Fibroblast of the aortic adventitia (primary cell): ENCODE measurements around the gene HSD11B1L. TPM values are rescaled to one million over a fixed set of nuclear protein-coding genes. Genes with fewer than 3 reads are reported as not detected.
A peak's percentile ranks its signal among the peaks of the same experiment; 100 is the strongest.

Source experiments
- DNase-seq: peaks from one replicate; pipeline ENCODE4 v3.0.0-alpha.2; 2010; ENCODE audit warnings: low read depth
- H3K4me3 ChIP-seq: 2 replicates; pipeline ENCODE4 v1.5.1; 2011; ENCODE audit warnings: low read depth, mild to moderate bottlenecking, control low read depth, low read length, moderate library complexity
- CTCF ChIP-seq: IDR thresholded peaks from 2 replicates; pipeline ENCODE4 v1.5.1; 2011; ENCODE audit warnings: mild to moderate bottlenecking, low read length, control low read depth, inconsistent platforms; ENCODE audit not compliant: insufficient read depth
- total RNA-seq: library from RNA; depleted of rRNA; stranded (reverse); fragments of >200 nt; gene quantifications from 2 replicates; pipeline ENCODE4 v1.2.3, GENCODE V29; 2012; ENCODE audit warnings: low replicate concordance

The HSD11B1L gene
- total RNA-seq, 1 donor: 10.8 TPM

GRCh38 chr19:5678071-5678718 lies 2.6 kb upstream of the HSD11B1L start:
- no peak overlapping the region for H3K4me3 ChIP-seq
- no peak for TF ChIP-seq CTCF
- DNase-seq: no peak

DNA sequence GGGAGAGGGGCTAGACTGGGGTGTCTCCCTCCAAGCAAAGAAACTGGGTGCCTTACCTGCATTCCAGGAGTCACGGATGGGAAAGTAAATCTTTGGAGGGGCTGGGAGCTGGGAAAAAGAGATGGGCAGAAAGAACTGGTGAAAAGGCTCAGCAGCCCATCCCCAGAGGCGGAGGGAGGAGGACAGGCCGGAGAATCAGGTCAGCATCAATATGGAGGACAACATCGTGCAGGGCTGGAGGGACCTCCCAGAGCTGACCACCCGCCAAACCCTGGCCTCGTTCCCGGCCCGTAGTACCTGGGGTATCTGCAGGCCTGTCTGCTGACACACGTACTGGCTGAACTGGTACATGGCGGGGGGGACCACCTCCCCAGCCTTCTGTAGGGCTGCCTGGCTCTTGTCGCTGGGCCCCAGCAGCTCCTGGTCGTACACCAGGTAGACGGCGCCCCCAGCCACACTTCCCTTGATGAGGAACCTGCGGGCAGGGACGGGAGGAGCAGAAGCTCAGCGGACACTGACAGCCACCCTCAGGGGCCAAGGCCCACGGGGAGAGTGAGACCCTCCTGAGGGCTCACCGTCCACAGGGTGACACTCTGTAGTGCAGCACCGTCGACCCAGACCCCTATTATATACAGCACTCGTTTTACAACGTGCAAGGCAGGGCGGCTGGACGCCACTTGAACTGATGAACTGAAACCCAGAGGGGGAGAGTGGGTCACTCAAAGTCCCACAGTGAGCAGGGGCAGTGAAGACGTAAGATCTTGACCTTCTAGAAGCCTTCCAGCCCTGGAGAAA lies 1.3 kb upstream of the HSD11B1L start:
- H3K4me3 ChIP-seq: peak overlapping the region; percentile 94
- no peak for DNase-seq
- TF ChIP-seq CTCF: no peak

GRCh38 chr19:5680084-5680436 lies 767 bp upstream of the HSD11B1L start:
- TF ChIP-seq CTCF: peak; percentile 5
- H3K4me3 ChIP-seq: peak overlapping the region; percentile 94
- DNase-seq: no peak

DNA sequence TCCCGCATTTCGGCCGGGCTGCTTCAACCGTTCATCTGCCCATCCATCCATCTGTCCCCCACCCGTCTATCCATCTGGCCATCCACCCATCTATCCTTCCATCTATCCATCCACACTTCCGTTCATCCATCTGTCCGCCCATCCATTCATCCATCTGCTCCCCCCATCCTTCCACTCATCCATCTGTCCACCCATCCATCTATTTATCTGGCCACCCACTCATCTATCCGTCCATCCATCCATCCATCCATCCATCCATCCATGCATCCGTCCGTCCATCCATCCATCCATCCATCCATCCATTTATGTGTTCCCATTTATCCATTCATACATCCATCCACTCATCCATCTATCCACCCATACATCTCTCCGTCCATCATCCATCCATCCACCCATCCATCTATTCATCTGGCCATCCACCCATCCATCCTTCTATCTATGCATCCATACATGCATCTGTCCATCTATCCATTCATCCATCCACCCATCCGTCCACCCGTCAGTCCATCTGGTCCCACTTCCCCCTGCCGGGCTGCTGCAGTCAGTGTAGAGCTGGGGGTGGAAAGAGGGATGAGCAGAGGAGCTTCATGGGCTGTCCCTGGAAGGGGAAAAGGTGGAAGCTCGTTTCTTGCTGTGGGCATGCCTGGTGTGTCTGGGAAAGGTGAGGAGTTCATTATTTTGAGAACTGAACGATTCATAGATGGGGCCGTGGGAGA lies 722 bp downstream of the HSD11B1L start:
- DNase-seq: no peak
- H3K4me3 ChIP-seq: peak overlapping the region; percentile 94

GRCh38 chr19:5682107-5682482 lies 1.3 kb downstream of the HSD11B1L start:
- no peak overlapping the region for H3K4me3 ChIP-seq
- TF ChIP-seq CTCF: no peak
- no peak for DNase-seq

More for the DNA sequence above, 722 bp downstream of the HSD11B1L start:
- no peak for TF ChIP-seq CTCF

DNA sequence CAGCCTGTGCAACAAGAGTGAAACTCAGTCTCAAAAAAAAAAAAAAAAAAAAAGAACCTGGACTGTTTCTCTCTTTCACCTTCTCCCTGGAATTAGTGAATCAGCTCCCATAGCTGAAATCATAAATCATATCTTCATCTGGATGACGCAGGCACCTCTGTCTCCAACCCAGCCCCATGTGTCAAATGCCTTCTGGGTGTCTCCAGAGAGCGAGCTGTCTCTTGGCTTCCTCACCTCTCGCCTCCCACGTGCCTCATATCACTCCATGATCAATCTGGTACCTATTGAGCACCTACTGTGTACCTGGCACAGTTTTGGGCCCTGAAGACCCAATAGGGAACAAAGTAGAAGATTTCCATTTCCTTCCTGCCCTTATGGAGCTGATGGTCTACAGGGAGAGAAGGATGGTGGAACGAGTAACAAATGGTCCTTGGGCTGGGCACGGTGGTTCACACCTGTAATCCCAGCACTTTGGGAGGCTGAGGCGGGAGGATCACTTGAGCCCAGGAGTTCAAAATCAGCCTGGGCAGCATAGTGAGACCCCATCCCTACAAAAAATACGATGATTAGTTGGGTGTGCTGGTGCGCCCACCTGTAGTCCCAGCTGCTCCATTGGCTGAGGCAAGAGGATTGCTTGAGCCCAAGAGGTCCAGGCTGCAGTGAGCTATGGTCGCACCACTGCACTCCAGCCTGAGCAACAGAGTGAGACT lies 2.5 kb downstream of the HSD11B1L start:
- no peak for TF ChIP-seq CTCF
- no peak overlapping the region for H3K4me3 ChIP-seq
- no peak for DNase-seq
